ENCODE results near the gene DNAJC12.

DNA sequence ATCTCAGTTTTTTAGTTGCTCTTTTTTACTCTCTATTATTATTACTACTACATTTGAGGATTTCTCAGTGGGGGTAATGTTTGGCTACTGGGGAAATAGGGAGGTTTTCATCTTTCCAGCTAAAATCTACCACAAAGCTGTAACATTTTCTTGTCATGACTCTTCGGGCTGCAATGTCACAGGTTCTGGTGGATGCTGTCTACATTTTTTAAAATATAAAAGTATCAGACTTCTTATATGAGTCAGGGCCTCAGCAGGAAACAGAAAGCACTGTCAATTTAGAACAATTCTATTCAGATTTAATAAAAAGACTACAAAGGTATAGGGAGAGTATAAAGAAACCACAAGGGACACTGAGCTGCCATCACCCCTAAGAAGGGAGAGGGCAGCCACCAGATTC is 61.6 kb downstream of the DNAJC12 start:
- TF ChIP-seq EZH2 (optimal IDR thresholded peaks at IDR 0.05; ENCODE audit: low read depth, low read length) (no peak), EZH2phosphoT487 (IDR thresholded peaks at IDR 0.05; ENCODE audit: low read length) (no peak)
- TF ChIP-seq, protein P1, sequence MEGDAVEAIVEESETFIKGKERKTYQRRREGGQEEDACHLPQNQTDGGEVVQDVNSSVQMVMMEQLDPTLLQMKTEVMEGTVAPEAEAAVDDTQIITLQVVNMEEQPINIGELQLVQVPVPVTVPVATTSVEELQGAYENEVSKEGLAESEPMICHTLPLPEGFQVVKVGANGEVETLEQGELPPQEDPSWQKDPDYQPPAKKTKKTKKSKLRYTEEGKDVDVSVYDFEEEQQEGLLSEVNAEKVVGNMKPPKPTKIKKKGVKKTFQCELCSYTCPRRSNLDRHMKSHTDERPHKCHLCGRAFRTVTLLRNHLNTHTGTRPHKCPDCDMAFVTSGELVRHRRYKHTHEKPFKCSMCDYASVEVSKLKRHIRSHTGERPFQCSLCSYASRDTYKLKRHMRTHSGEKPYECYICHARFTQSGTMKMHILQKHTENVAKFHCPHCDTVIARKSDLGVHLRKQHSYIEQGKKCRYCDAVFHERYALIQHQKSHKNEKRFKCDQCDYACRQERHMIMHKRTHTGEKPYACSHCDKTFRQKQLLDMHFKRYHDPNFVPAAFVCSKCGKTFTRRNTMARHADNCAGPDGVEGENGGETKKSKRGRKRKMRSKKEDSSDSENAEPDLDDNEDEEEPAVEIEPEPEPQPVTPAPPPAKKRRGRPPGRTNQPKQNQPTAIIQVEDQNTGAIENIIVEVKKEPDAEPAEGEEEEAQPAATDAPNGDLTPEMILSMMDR (IDR thresholded peaks at IDR 0.05; ENCODE audit: low read length): no peak
